ENCODE results near the gene SEMA5B.

SEMA5B gene

GRCh38 chr3:122924056-122924455 is 103.5 kb downstream of the SEMA5B start:
- DNase-seq (ENCODE audit: low read depth) = no peak

- no peak for DNase-seq (ENCODE audit: low read depth)
Measured at GRCh38 chr3:122923611-122924010, 104.0 kb downstream of the SEMA5B start.

DNA sequence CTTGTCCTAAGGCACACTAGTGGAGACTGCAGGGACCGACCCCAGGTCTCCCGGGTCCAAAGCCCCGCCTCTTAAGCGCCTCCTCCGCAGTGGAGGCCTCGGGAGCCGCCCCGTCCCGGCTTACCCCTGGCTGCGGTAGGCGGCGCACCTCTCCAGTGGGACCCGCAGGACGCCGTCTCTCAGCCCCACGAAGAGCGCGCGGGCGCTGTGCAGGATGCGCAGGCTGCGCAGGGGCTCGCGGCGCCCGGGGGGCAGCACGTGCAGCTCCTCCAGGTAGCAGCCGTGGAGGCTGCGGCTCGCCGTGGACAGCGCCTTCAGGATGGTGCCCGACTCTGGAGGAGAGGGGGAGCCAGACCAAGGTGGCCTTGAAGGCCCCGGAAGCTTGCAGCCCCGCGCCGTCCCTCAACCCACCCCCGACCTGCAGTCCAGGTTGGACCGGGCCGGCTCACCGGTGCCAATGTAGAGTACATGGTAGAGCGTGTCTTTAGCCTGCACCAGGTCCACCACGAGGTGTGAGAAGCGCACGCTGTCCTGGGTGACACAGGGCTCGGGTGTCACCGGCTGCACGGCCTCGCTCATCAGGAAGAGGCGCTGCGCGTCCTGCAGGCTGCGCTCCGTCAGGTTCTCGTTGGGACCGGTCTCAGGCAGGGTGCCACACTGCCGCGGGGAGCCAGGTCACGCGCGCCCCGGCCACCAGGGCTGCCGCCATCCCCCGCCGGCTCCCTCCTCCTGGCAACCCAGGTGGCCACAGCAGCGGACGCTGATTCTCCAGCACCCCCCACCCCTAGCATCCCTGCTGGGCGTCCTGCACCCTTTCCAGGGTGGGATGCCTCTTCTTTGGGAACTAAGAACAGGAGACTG is 105.5 kb downstream of the SEMA5B start:
- no peak for DNase-seq (ENCODE audit: low read depth)

DNA sequence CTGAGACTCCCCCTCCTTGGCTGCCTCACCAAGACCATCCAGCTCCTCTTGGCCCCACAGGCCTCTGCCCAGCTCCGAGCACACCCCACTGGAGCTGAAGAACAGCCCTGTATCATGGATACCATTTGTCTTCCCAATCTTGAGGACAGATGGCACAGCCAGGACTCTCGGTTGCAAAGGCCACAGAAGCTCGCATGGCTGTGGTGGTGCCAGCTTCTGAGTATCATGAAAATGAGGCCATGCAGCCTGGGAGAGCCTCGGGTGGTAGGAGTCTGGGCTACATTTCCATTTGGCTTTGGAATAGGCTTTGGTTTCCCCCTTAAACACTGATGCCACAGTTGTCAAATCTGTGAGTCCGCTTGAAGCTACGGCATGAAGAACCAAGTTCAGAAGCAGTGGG is 106.6 kb downstream of the SEMA5B start:
- no peak for DNase-seq (ENCODE audit: low read depth)

- DNase-seq (ENCODE audit: low read depth) = no peak
Measured at GRCh38 chr3:122919291-122919610, 108.3 kb downstream of the SEMA5B start.

GRCh38 chr3:122918576-122919290 is 108.8 kb downstream of the SEMA5B start:
- DNase-seq (ENCODE audit: low read depth) = no peak

DNA sequence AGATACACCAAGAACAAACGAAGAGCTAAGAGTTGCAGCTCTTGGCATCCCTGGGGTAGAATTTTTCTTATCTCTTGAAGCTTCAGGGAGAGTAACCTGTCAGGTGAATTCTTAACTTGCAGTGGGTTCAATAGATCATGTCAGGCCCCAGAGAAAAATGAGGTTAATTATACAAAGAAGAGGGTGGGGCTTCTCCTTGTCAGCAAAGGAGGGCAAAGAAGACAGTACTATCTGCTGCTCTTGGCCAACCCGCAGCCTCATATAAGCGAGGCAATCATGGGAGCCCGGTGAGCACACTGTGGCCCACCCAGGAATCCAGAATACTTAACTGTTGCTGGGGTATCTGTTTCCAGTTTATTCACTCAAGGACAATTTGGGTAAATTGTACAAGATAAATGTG is 110.2 kb downstream of the SEMA5B start:
- DNase-seq (ENCODE audit: low read depth) = no peak

DNA sequence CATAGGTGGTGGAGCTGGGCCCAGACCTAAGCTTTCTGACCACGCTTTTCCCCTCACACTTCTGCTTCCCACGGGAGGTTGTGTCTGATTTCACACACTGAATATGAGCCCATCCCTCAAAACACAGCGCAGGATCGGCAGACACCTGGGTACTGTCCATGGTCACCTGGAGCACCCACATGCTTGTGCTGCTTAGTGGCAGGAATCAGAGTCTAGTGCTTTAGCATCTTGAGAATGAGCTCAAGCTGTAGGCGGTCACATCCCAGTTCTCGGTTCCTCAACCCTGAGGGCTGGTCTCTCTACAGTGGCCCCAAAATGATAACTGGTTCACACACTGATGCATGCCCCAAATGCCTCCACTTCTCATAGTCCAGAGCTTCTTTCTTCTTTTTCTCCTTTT is 111.0 kb downstream of the SEMA5B start:
- DNase-seq (ENCODE audit: low read depth) = no peak

DNA sequence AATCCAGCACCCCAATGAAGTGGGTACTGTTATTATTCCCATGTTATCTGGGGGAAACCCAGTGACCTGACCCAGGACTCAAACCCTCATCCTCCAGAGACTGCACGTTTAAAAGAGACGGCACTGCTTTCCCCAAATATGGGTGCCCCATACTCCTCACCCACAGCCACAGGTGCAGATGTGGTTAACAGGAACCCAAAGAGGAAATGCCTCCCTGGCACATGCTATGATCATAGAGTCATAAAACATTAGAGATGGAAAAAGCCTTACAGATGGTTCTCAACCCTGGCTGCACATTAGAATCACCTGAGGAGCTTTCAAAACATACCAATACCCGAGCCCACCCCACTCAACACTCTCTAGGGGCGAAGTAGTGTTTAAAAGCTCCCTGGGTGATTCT is 111.5 kb downstream of the SEMA5B start:
- no peak for DNase-seq (ENCODE audit: low read depth)

- DNase-seq (ENCODE audit: low read depth) = no peak
Measured at GRCh38 chr3:122915300-122916055, 112.1 kb downstream of the SEMA5B start.

DNA sequence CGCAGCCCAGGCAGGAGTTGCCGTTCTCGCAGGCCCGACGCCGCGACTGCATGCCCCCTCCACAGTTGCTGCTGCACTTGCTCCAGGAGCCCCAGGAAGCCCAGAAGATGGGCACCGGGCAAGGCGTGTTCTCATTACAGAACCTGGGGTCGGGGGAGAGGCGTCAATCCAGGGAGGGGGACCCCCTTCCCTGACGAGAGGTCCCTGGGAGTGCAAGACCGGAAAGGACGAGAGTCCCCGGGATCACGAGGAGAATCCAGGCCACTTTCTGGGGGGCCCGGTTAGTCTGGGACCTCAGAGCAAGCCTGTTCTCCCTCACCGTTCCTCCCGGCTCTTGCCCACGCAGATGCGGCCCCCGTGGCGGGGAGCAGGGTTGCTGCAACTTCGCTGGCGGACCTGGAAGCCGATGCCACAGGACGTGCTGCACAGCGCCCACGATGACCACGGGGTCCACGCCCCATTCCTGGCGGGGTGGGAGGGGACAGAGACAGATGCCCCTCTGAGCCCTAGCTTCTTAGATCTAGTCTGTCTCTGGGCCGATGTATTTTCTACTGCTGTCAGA is 113.9 kb downstream of the SEMA5B start:
- DNase-seq (ENCODE audit: low read depth) = no peak

DNA sequence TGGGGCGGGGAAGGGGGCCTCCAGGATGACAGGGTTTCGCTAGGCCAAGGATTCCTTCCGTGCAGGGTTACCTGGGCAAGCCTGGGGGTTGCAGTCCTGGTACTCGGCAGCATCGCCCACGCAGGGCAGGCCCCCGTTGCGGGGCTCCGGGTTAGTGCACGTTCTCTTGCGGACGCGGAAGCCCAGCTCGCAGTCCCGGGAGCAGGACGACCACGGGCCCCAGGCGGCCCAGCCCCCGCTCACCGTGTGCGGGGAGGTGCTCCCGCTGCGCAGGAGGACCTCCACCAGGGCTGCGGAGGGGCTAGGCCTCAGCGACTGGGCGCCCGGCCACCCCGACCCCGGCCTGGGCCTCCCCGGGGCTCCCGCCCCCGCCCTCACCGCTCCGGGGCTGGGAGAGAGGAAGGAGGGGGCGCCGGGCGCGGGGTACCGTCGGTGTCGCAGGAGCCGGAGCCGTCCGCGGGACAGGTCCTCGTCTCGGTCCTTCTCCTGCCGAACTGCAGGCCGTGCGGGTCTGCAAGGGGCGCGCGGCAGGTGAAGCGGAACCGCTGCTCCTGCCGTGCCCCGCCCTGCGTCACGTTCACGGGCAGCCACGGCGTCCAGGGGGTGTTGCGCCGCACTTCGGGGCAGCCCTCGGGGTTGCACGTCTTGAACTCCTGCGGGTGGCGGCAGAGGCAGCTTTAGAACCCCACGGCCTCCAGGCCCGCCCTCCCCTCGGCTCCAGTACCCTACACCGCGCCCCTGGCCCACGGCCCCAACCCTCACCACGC is 114.6 kb downstream of the SEMA5B start:
- no peak for DNase-seq (ENCODE audit: low read depth)

DNA sequence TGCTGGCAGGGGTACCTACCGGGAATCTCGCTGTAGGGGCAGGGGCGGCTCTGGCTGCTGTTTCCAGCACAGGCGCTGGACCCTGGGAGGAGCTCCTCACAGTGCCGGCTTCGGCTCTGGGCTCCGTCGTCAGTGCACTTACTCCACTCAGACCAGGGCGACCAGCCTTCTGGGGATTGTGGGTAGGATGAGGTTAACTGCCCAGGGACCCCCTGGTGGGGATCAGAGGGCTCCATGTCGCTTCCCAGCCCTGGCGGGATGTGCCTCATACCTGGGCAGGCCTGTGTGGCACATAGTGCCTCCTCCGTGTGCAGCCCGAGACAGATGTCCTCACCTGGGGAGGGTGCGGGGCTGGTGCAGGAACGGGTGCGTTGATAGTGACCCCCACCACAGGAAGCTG is 115.7 kb downstream of the SEMA5B start:
- DNase-seq (ENCODE audit: low read depth) = no peak

DNA sequence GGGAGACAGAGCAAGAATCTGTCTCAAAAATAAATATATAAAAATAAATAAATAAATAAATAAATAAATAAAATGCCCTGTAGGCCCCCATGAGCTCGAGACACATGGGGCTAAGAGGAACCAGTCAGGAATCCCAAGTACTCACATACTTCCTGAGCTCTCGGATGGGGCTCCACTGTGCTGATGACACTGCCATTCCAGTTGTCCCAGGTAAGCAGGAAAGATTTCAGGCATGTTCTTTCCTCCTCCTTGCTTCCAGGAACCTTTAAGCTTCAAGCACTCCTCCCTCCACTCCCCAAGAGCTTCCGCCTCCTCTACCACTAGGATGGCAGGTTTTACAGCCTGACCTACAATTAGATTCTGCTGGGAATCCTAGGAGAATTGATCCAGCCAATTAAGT is 119.3 kb downstream of the SEMA5B start:
- DNase-seq (ENCODE audit: low read depth) = no peak

DNA sequence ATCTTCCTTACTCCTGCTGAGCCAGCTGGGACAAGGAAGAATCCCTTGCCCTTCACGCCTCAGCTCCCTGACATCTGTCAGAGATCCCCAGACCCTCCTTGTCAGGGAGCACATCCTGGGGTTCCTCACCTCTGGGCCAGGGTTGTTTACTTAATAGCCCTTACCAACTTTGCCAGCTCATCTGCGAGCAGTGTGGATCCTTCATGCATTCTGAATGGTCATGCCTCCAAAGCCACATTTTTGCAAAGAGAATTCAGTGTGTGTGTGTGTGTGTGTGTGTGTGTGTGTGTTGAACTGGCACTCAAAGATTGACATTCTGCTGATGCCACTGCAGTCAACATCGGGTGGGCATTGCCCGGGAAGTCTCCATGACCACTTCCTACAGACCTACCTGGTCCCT is 120.1 kb downstream of the SEMA5B start:
- no peak for DNase-seq (ENCODE audit: low read depth)

- no peak for DNase-seq (ENCODE audit: low read depth)
Measured at GRCh38 chr3:122903171-122903570, 124.4 kb downstream of the SEMA5B start.

DNA sequence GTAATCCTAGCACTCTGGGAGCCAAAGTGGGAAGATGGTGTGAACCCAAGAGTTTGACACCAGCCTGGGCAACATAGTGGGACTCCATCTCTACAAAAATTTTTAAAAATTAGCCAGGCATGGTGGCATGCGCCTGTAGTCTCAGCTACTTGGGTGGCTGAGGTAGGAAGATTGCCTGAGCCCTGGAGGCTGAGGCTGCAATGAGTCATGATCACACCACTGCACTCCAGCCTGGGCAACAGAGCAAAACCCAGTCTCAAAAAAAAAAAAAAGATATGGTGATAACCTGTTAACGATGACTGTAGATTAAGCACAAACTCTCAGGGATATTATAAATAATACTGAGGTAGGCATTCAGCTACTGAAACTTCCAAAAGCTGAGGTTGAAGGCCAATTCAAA is 125.2 kb downstream of the SEMA5B start:
- no peak for DNase-seq (ENCODE audit: low read depth)

DNA sequence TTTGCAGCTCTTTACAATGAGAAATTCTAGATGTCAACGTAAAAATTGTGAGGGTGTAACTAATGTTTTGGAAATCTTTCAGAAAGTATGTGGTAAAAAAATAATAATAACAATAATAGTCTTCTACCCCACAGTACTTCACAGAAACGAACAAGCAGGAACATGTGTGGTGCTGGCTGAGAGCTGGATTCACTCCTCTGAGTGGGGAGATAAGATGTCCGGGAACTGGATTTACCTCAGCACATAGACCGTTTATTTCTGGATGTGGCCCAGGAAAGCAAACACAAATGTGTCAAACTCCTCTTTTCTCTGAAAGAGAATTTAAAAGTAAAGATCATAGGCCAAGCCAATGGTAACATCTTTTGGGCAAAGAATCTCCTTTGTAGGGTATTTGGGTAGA is 129.3 kb downstream of the SEMA5B start:
- no peak for DNase-seq (ENCODE audit: low read depth)

DNA sequence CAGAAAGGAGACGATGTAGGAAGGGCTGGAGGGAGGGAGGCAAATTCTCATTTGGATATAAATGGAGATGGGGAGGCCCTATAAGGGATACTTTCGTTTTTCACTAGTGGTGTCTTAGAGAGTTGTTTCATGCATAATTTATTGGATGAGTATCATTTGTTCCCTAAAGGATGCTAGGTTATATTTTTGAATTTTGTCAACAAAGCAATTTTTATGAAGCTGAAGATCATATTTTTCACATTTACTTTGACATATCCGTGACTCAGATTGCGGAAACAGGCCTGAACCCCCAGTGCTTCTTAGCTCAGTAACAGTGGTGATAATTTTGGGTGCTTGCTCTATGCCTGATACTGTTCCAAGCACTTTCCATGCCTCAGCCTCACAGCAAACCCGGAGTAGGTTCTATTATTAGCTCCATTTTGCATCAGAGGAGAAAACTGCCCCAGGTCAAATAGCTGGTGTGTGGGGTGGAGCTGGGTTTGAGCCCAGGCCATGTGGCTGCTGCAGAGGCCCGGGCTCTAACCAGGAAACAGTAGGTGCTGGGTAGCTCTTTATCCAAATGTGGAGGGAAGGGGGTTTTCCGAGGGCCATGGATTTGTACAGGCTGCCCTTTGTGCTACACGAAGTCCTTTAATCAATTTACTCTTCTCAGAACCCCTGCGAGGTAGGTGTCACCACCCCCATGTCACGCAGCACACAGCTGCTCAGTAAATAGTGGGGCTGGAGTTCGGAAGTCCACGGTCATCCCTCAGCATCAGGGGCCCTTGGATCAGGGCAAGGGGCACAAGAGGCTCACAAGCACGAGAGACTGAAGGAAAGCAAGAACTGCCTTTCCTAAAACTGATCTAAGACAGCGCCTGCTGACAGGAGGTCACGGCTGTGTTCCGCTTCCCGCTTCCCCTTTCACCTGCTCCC is 133.6 kb downstream of the SEMA5B start:
- DNase-seq (ENCODE audit: low read depth) = no peak

DNA sequence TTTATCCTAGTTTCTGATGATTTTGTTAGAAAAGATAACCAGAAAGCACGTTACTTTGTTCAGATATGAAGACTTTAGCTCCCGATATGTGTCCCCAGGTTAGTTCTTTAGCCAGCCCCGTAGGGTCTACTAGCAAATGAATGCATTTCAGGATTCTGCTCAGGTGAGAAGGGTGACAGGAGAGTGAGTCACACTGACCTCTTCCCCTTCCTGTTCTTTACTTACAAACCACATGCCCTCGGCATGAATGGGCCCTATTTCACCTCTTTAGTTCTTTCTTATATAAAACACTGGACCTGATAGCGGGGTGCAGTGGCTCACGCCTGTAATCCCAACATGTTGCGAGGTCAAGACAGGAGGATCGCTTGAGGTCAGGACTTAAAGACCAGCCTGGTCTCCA is 134.3 kb downstream of the SEMA5B start:
- no peak for DNase-seq (ENCODE audit: low read depth)

Measured in T-helper 22 cell (primary cell).